Activated naive CD8-positive, alpha-beta T cell treated with anti-CD3 and anti-CD28 coated beads, Interleukin-2, amount 10 ng/mL, durations not matched to agents 7 days and 5 days (primary cell): Measurements from ENCODE around the gene SBK1. TPM values are rescaled to one million over a fixed set of nuclear protein-coding genes. Genes with fewer than 3 reads are reported as not detected.

Experiments
- ATAC-seq: fragments of 150-1000 bp; cut with Tn5 transposase; one replicate; pipeline ENCODE4 v1.10.0; 2021; ENCODE audit warnings: low read depth, moderate library complexity
- POLR2A ChIA-PET: fragments of 350-600 bp; sonication (Branson Sonifier 250); formaldehyde crosslinking; loops from one replicate; lab custom pipeline; 2021; ENCODE audit warnings: antibody characterized with exemption; lab: Charles Lee
- DNase-seq: peaks from one replicate; pipeline ENCODE4 v3.0.0; 2021
- H3K27ac Mint-ChIP-seq: one replicate; pipeline ENCODE4 v1.8.0; 2022; ENCODE audit warnings: mild to moderate bottlenecking, mixed read lengths
- H3K27me3 Mint-ChIP-seq: one replicate; pipeline ENCODE4 v1.8.0; 2022; ENCODE audit warnings: mild to moderate bottlenecking, moderate library complexity, mixed read lengths
- H3K36me3 Mint-ChIP-seq: one replicate; pipeline ENCODE4 v1.8.0; 2021; ENCODE audit warnings: mild to moderate bottlenecking, mixed read lengths
- H3K4me1 Mint-ChIP-seq: one replicate; pipeline ENCODE4 v1.8.0; 2021; ENCODE audit warnings: mixed read lengths
- H3K4me3 Mint-ChIP-seq: one replicate; pipeline ENCODE4 v1.8.0; 2022; ENCODE audit warnings: mild to moderate bottlenecking, moderate library complexity, mixed read lengths
- H3K9me3 Mint-ChIP-seq: one replicate; pipeline ENCODE4 v1.8.0; 2021; ENCODE audit warnings: mixed read lengths
- total RNA-seq, 2 experiments: library from RNA; stranded (reverse); gene quantifications; one replicate each; pipeline ENCODE4 v1.2.3, GENCODE V29; 2021

Gene SBK1
- total RNA-seq, 2 experiments from 2014 or later, result 15.9 TPM

DNA sequence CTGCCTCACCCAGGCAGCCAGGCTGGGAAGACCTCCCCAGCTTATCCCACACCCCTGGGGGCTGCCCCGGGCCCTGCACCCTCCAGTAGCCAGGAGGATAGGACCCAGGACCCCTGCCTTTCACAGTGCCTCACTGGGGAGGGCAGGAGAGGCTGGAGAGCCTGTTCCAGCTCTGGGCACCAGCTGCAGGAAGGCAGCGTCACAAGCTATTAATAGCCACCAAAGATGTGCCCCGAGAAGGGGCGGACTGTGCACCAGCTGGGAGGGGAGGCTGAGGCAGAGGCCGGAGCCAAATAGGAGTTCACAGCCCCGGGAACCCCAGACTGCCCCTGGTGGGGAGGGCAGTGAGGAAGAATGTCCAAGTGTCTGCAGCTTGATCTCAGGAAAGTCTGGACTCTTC lies 8.8 kb downstream of the SBK1 start:
- Mint-ChIP-seq H3K4me1 (peaks cover 18% of the 10 kb centered on the region), H3K9me3 (no peaks in the 10 kb centered on the region), H3K27me3 (no peaks in the 10 kb centered on the region), H3K27ac (no peak overlapping the region), H3K4me3 (no peak overlapping the region), H3K36me3 (peaks cover 10% of the 10 kb centered on the region)
- no peak for DNase-seq
- no peak for ATAC-seq
- POLR2A ChIA-PET, result interaction anchor here (1.2 kb wide), 1 partner anchor 9 kb away, joined by 3 read pairs; no protein-coding TSS in a partner anchor

GRCh38 chr16:28301620-28302019 lies 9.3 kb downstream of the SBK1 start:
- Mint-ChIP-seq H3K27me3 (no peaks in the 10 kb centered on the region), H3K4me1 (peaks cover 17% of the 10 kb centered on the region), H3K9me3 (no peaks in the 10 kb centered on the region), H3K27ac (no peak overlapping the region), H3K36me3 (peaks cover 10% of the 10 kb centered on the region), H3K4me3 (no peak overlapping the region)
- no peak for ATAC-seq
- POLR2A ChIA-PET, result interaction anchor here (1.5 kb wide), 1 partner anchor 9 kb away, joined by 3 read pairs; no protein-coding TSS in a partner anchor
- DNase-seq, result no peak

- Mint-ChIP-seq H3K9me3 (no peaks in the 10 kb centered on the region), H3K36me3 (peaks cover 10% of the 10 kb centered on the region), H3K27ac (no peak overlapping the region), H3K4me1 (peaks cover 4% of the 10 kb centered on the region), H3K27me3 (no peaks in the 10 kb centered on the region), H3K4me3 (no peak overlapping the region)
- ATAC-seq (no peak), DNase-seq (no peak)
- POLR2A ChIA-PET, result interaction anchor here (1.5 kb wide), 1 partner anchor 10 kb away, joined by 3 read pairs; no protein-coding TSS in a partner anchor
Observed at GRCh38 chr16:28303132-28303531, 10.8 kb downstream of the SBK1 start.

DNA sequence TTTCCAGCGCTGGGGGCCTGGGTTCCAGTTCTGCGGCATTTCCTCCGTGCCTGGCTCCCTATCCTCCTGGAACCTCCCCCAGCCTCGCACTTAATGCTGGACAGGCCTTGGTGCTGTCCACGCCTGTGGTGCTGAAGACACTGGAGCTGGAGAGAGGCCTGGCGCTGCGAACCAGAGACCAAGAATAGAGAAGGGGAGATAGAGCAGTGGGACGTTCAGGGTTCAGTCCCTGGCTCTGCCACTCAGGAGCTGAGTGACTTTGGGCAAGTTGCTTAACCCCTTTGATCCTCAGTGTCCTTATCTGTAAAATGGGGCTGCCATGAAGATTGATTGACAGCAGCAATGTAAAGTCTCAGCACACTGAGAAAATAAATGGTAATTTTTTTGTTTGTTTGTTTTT lies 11.9 kb downstream of the SBK1 start:
- Mint-ChIP-seq H3K4me3 (no peak overlapping the region), H3K9me3 (no peaks in the 10 kb centered on the region), H3K4me1 (peaks cover 6% of the 10 kb centered on the region), H3K36me3 (peaks cover 17% of the 10 kb centered on the region), H3K27ac (no peak overlapping the region), H3K27me3 (no peaks in the 10 kb centered on the region)
- POLR2A ChIA-PET, result no interaction called here
- no peak for ATAC-seq
- DNase-seq, result peak; percentile 59

DNA sequence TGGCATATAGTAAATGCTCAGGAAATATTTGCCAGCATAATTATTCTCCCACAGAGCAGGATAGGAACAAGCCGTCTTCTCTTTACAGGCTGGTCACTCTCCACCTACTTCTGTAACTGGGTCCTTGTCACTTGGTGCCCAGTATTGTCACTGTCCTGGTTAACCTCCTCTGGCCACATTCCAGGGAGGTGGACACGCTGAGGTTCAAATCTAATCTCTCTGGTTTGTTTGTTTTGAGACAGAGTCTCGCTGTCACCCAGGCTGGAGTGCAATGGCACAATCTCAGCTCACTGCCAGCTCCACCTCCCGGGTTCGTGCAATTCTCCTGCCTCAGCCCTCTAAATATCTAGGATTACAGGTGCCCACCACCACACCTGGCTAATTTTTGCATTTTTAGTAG lies 15.6 kb downstream of the SBK1 start:
- H3K27me3 Mint-ChIP-seq, result no peaks in the 10 kb centered on the region
- H3K9me3 Mint-ChIP-seq, result no peaks in the 10 kb centered on the region
- DNase-seq (no peak), ATAC-seq (no peak)
- peaks cover 19% of the 10 kb centered on the region for H3K36me3 Mint-ChIP-seq
- H3K4me1 Mint-ChIP-seq, result peaks cover 32% of the 10 kb centered on the region
- no peak overlapping the region for H3K27ac Mint-ChIP-seq
- POLR2A ChIA-PET, result interaction anchor here (1.4 to 2.8 kb wide), 3 partner anchors 9 to 15 kb away, joined by 3 to 9 read pairs (median 7); partner anchors contain the start of gene SBK1
- no peak overlapping the region for H3K4me3 Mint-ChIP-seq

- Mint-ChIP-seq H3K4me3 (peak overlapping the region; percentile 53), H3K9me3 (no peaks in the 10 kb centered on the region), H3K27me3 (no peaks in the 10 kb centered on the region), H3K4me1 (peaks cover 32% of the 10 kb centered on the region), H3K27ac (peak overlapping the region; percentile 74), H3K36me3 (peaks cover 19% of the 10 kb centered on the region)
- POLR2A ChIA-PET, result interaction anchor here (0.7 to 2.8 kb wide), 8 partner anchors 8 to 32 kb away, joined by 3 to 12 read pairs (median 4); partner anchors contain the start of gene SBK1
- no peak for ATAC-seq
- DNase-seq, result no peak
Observed at GRCh38 chr16:28308794-28309584, 16.7 kb downstream of the SBK1 start.

GRCh38 chr16:28309811-28310311 lies 17.5 kb downstream of the SBK1 start:
- Mint-ChIP-seq H3K4me1 (peaks cover 32% of the 10 kb centered on the region), H3K27me3 (no peaks in the 10 kb centered on the region), H3K36me3 (peaks cover 17% of the 10 kb centered on the region), H3K4me3 (peak overlapping the region; percentile 48), H3K9me3 (no peaks in the 10 kb centered on the region), H3K27ac (peak overlapping the region; percentile 94)
- DNase-seq (peak; percentile 81), ATAC-seq (peak; percentile 89)
- POLR2A ChIA-PET, result interaction anchor here (0.7 to 2.8 kb wide), 5 partner anchors 9 to 33 kb away, joined by 3 to 12 read pairs (median 3); partner anchors contain the start of gene SBK1

DNA sequence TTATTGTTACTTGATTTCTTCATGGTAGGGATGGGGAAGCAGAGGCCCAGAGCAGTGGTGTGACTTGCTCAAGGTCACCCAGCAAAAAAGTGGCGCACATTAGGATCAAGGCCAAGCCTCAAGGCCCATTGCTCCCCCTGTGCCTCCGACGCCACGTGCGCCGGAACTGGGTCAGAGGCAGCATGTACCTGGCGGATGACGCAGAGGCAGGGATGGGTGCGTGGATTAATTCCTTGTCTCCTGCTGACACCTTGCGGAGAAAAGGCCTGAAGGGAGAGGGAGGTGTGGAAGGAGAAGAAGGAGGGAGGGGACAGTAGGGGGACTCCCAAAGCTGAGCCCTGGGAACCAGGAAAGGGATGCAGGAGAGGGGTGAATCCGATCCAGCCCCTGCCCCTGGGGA lies 18.5 kb downstream of the SBK1 start:
- H3K36me3 Mint-ChIP-seq, result peaks cover 14% of the 10 kb centered on the region
- peak overlapping the region; percentile 48 for H3K4me3 Mint-ChIP-seq
- ATAC-seq (no peak), DNase-seq (no peak)
- H3K27me3 Mint-ChIP-seq, result no peaks in the 10 kb centered on the region
- peak overlapping the region; percentile 94 for H3K27ac Mint-ChIP-seq
- H3K9me3 Mint-ChIP-seq, result no peaks in the 10 kb centered on the region
- peaks cover 32% of the 10 kb centered on the region for H3K4me1 Mint-ChIP-seq
- POLR2A ChIA-PET, result interaction anchor here (1.2 to 2.8 kb wide), 3 partner anchors 10 to 18 kb away, joined by 3 to 12 read pairs (median 9); partner anchors contain the start of gene SBK1

GRCh38 chr16:28311413-28311812 lies 19.1 kb downstream of the SBK1 start:
- peak overlapping the region; percentile 94 for H3K27ac Mint-ChIP-seq
- H3K36me3 Mint-ChIP-seq, result peaks cover 14% of the 10 kb centered on the region
- DNase-seq, result no peak
- H3K4me1 Mint-ChIP-seq, result peaks cover 32% of the 10 kb centered on the region
- no peak for ATAC-seq
- H3K9me3 Mint-ChIP-seq, result no peaks in the 10 kb centered on the region
- H3K4me3 Mint-ChIP-seq, result no peak overlapping the region
- no peaks in the 10 kb centered on the region for H3K27me3 Mint-ChIP-seq
- POLR2A ChIA-PET, result no interaction called here

- Mint-ChIP-seq H3K36me3 (peaks cover 14% of the 10 kb centered on the region), H3K4me1 (peaks cover 34% of the 10 kb centered on the region), H3K27me3 (no peaks in the 10 kb centered on the region), H3K4me3 (no peak overlapping the region), H3K27ac (peak overlapping the region; percentile 54), H3K9me3 (no peaks in the 10 kb centered on the region)
- POLR2A ChIA-PET, result no interaction called here
- ATAC-seq, result no peak
- DNase-seq, result no peak
Observed at GRCh38 chr16:28311913-28312312, 19.6 kb downstream of the SBK1 start.

GRCh38 chr16:28312327-28312726 lies 20.0 kb downstream of the SBK1 start:
- ATAC-seq (no peak), DNase-seq (no peak)
- Mint-ChIP-seq H3K27ac (no peak overlapping the region), H3K4me3 (no peak overlapping the region), H3K27me3 (no peaks in the 10 kb centered on the region), H3K9me3 (no peaks in the 10 kb centered on the region), H3K36me3 (peaks cover 14% of the 10 kb centered on the region), H3K4me1 (peaks cover 35% of the 10 kb centered on the region)
- POLR2A ChIA-PET, result no interaction called here

DNA sequence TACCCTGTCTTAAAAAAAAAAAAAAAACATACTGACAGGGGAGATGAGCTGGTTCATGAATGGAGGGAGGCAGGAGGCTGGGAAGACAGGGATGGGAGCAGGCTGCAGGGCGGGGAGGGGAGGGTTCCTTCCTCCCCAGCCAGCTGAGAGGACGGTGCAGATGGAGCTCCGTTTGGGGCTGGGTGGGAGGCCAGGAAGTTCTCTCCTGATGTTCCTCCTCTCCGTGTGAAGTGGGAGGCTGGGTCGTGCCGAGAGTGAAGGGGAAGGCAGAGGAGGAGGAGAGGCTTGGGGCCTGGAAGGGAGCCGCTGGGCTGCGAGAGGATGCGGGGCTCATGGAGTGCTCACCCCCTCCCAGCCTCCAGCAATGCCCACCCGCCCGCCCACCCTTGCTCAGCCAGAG lies 21.3 kb downstream of the SBK1 start:
- ATAC-seq (no peak), DNase-seq (no peak)
- Mint-ChIP-seq H3K9me3 (no peaks in the 10 kb centered on the region), H3K4me1 (peaks cover 35% of the 10 kb centered on the region), H3K27ac (no peak overlapping the region), H3K4me3 (no peak overlapping the region), H3K36me3 (peaks cover 13% of the 10 kb centered on the region), H3K27me3 (no peaks in the 10 kb centered on the region)
- POLR2A ChIA-PET, result interaction anchor here (1.4 kb wide), 1 partner anchor 36 kb away, joined by 6 read pairs; no protein-coding TSS in a partner anchor

DNA sequence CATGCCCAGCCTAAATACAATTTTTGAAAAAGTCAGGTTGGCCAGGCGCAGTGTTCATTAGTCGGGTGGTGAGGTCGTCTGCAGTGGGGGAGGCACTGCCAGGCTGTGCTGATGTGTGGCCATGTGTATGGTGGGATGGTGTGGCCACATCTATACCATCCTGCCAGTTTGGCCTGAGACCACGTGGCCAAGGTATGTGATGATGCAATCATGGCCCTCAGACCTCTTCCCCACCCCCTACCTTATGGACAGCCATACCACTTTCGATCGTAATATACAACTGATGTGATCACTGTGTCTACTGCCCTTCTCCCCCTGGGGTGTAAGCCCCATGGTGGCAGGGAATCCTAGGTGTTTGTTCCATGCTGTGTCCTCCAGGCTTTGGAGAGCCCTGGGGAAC lies 23.7 kb downstream of the SBK1 start:
- ATAC-seq (no peak), DNase-seq (no peak)
- POLR2A ChIA-PET, result interaction anchor here (0.6 to 1.4 kb wide), 2 partner anchors 21 to 39 kb away, joined by 5 to 6 read pairs; no protein-coding TSS in a partner anchor
- Mint-ChIP-seq H3K27ac (no peak overlapping the region), H3K36me3 (peaks cover 3% of the 10 kb centered on the region), H3K27me3 (no peaks in the 10 kb centered on the region), H3K4me3 (no peak overlapping the region), H3K9me3 (no peaks in the 10 kb centered on the region), H3K4me1 (peaks cover 14% of the 10 kb centered on the region)
